Activated T-helper 17 cell treated with anti-CD3 and anti-CD28 coated beads, Interleukin-2, amount 50 U/mL, for 72 hours (primary cell): ENCODE measurements around the gene DZIP3. TPM values are rescaled to one million over a fixed set of nuclear protein-coding genes. Genes with fewer than 3 reads are reported as not detected.

Source experiments
- ATAC-seq: fragments of 150-1000 bp; cut with Tn5 transposase; replicated peaks from 2 replicates; pipeline ENCODE4 v1.10.0; 2021; ENCODE audit warnings: mild to moderate bottlenecking, moderate library complexity
- H3K27ac Mint-ChIP-seq: one replicate; pipeline ENCODE4 v1.8.0; 2022; ENCODE audit warnings: mixed read lengths
- H3K27me3 Mint-ChIP-seq: one replicate; pipeline ENCODE4 v1.8.0; 2022; ENCODE audit warnings: mixed read lengths
- H3K36me3 Mint-ChIP-seq: one replicate; pipeline ENCODE4 v1.8.0; 2022; ENCODE audit warnings: low read depth, mild to moderate bottlenecking, mixed read lengths
- H3K4me1 Mint-ChIP-seq: one replicate; pipeline ENCODE4 v1.8.0; 2022; ENCODE audit warnings: mixed read lengths
- H3K4me3 Mint-ChIP-seq: one replicate; pipeline ENCODE4 v1.8.0; 2022; ENCODE audit warnings: mild to moderate bottlenecking, mixed read lengths
- H3K9me3 Mint-ChIP-seq: one replicate; pipeline ENCODE4 v1.8.0; 2022; ENCODE audit warnings: mixed read lengths
- total RNA-seq, 2 donors: library from RNA; stranded (reverse); gene quantifications; one replicate each; pipeline ENCODE4 v1.2.3, GENCODE V29; 2022

DZIP3 gene
- total RNA-seq, 2 donors from 2014 or later: 9.7 to 19.7 TPM

DNA sequence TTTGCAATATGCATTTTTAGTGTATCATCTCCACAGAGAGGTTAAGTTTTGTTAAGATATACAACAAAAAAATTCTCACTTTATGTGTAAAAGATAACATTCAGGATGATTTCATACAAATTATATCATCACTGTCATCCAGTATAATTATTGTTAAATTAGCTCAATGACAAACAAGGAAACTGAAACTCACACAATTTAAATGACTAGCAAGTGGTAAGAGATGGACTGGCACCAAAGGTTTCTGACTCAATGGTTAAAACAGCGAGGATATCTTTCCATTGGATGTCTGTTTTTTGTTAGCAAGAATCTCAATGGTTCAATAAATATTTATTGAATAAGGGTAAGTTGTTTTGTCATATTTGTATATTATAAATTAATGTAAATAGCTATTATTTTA is 22.9 kb upstream of the DZIP3 start:
- Mint-ChIP-seq H3K36me3 (peaks cover 33% of the 10 kb centered on the region), H3K4me1 (no peaks in the 10 kb centered on the region), H3K27ac (no peak overlapping the region), H3K27me3 (no peaks in the 10 kb centered on the region), H3K9me3 (no peaks in the 10 kb centered on the region), H3K4me3 (no peak overlapping the region)
- no peak for ATAC-seq

DNA sequence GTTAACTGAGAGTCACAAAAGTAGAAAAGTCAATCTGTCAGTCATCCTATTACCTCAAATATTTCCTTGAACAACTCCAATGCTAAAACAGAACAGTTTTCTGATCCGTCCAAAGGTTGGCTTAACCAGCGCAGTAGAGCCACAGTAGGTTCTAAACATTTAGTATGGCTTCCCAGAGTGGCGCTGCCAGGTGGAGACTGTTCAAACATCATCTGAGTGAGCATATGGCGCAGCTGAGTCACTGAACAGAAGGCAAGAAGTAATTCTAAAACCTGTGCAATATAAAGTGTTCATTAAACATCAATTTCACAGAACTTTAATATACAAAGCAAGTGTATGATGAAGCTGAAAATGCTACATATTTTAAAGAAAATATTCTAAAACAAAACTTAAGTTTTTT is 20.2 kb upstream of the DZIP3 start:
- no peaks in the 10 kb centered on the region for H3K4me1 Mint-ChIP-seq
- H3K36me3 Mint-ChIP-seq: peaks cover 39% of the 10 kb centered on the region
- H3K27ac Mint-ChIP-seq: no peak overlapping the region
- H3K4me3 Mint-ChIP-seq: no peak overlapping the region
- ATAC-seq: no peak
- H3K27me3 Mint-ChIP-seq: no peaks in the 10 kb centered on the region
- H3K9me3 Mint-ChIP-seq: no peaks in the 10 kb centered on the region

DNA sequence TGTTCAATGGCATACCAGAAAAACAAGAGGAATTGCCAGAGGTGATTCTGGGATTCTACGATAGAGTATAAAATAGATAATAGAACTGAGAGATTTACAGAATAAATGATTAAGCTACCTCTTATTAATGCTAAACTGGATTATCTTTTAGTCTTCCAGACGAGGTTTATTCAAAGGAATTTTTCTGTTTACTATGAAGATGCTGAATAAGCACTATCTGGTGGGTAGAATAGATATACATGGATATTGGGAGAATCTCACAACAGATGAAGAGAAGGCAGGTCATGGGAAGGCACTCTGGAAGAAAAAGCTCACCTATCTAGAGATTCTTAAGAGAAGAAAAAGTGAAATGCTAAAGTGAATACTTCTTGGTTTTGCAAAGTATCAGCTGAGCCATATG is 11.5 kb upstream of the DZIP3 start:
- Mint-ChIP-seq H3K4me1 (peaks cover 5% of the 10 kb centered on the region), H3K4me3 (no peak overlapping the region), H3K27ac (no peak overlapping the region), H3K27me3 (no peaks in the 10 kb centered on the region), H3K9me3 (no peaks in the 10 kb centered on the region), H3K36me3 (peaks cover 75% of the 10 kb centered on the region)
- ATAC-seq: no peak

DNA sequence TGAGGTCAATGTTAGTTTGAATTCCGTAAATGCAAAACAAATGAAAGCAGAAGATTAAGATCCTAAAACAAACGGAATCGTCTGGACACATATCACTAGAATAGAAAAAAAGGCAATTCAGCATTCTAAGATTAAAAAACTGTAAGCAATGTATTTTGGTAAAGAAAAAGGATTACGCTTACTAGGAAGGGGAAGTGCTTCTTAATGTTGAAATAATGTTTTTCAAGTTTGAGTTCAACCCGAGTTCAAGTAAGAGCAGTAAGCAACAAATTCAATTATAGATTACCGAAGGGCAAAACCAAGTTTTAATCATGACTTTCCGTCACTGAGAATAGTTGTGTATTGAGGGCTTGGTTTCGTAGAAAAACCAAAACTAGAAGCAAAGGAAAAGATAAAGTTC is 921 bp upstream of the DZIP3 start:
- peak overlapping the region; percentile 99 for H3K4me3 Mint-ChIP-seq
- H3K27ac Mint-ChIP-seq: peak overlapping the region; percentile 99
- no peaks in the 10 kb centered on the region for H3K27me3 Mint-ChIP-seq
- peaks cover 25% of the 10 kb centered on the region for H3K36me3 Mint-ChIP-seq
- no peaks in the 10 kb centered on the region for H3K9me3 Mint-ChIP-seq
- no peak for ATAC-seq
- H3K4me1 Mint-ChIP-seq: peaks cover 26% of the 10 kb centered on the region

DNA sequence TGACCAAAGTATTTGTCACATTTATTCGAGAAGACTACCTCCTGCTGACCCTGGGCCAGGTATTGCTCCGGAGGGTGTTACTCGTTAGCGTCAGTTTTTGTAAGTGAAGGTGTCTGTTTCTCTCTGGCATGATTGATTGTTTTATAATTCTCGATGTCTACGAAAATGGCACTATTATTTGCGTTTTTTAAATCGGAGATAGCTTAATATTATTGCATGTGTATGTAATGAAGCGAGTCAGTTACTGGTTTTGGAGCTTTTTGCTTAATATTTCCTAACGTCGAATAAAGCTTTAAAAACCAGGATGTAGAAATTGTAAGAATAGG is 439 bp downstream of the DZIP3 start:
- peaks cover 26% of the 10 kb centered on the region for H3K4me1 Mint-ChIP-seq
- H3K27ac Mint-ChIP-seq: peak overlapping the region; percentile 99
- no peaks in the 10 kb centered on the region for H3K27me3 Mint-ChIP-seq
- ATAC-seq: no peak
- peak overlapping the region; percentile 99 for H3K4me3 Mint-ChIP-seq
- no peaks in the 10 kb centered on the region for H3K9me3 Mint-ChIP-seq
- peaks cover 12% of the 10 kb centered on the region for H3K36me3 Mint-ChIP-seq

DNA sequence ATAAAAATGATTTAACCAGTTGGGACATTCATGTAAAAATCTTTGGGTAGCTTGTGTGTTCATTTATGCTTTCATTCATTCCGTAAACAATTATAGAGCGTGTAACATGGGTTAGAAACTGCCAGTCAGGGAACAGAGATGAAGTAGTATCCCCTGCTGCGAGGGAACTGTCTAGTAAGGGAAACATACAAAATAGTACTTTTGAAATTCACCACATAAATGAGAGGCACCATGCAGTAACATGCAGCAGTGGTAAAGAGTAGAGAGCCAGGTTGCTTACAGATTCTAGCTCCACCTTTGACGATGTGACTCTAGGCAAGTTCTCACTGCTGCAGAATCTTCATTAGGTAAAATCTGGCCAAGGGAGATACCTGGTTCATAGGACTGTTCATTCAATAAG is 938 bp downstream of the DZIP3 start:
- peak overlapping the region; percentile 99 for H3K27ac Mint-ChIP-seq
- no peak for ATAC-seq
- no peaks in the 10 kb centered on the region for H3K9me3 Mint-ChIP-seq
- peak overlapping the region; percentile 99 for H3K4me3 Mint-ChIP-seq
- H3K4me1 Mint-ChIP-seq: peaks cover 26% of the 10 kb centered on the region
- peaks cover 7% of the 10 kb centered on the region for H3K36me3 Mint-ChIP-seq
- no peaks in the 10 kb centered on the region for H3K27me3 Mint-ChIP-seq

DNA sequence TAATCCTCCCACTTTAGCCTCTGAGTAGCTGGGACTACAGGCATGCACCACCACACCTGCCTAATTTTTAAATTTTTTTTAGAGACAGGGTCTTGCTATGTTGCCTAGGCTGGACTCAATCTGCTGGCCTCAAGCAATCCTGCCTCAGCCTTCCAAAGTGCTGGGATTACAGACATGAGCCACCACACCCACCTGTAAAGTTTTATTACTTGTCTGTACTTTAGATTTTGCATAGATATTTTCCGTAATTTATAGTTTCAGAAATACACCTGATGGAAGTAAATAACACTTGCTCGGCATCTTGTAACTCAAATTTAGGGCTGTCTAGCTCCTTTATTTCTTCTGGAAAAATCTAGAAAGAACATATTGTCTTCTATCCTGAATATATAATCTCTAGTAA is 5.8 kb downstream of the DZIP3 start:
- ATAC-seq: no peak
- peaks cover 24% of the 10 kb centered on the region for H3K4me1 Mint-ChIP-seq
- H3K27me3 Mint-ChIP-seq: no peaks in the 10 kb centered on the region
- H3K36me3 Mint-ChIP-seq: no peaks in the 10 kb centered on the region
- H3K9me3 Mint-ChIP-seq: no peaks in the 10 kb centered on the region
- H3K4me3 Mint-ChIP-seq: no peak overlapping the region
- H3K27ac Mint-ChIP-seq: no peak overlapping the region

DNA sequence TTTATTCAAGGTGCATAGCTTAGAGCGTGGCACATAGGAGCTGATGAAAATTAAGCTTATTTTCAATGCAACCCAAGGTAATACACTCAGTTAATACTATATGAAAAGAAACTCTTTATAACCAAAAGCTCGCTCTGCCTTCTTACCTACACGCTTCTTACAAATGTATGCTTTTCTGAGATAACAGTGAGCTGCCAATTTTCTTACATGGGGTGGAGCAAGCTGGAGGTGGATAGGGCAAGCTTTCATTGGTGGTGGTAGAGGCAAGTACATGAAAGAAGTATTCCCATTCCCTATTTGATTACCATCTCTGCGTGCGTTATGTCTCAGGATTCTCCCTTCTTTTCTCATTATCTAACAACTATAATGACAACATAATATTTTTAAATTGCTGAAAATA is 8.9 kb downstream of the DZIP3 start:
- no peaks in the 10 kb centered on the region for H3K9me3 Mint-ChIP-seq
- no peaks in the 10 kb centered on the region for H3K27me3 Mint-ChIP-seq
- H3K36me3 Mint-ChIP-seq: no peaks in the 10 kb centered on the region
- H3K4me3 Mint-ChIP-seq: no peak overlapping the region
- ATAC-seq: no peak
- H3K27ac Mint-ChIP-seq: no peak overlapping the region
- H3K4me1 Mint-ChIP-seq: peaks cover 28% of the 10 kb centered on the region

DNA sequence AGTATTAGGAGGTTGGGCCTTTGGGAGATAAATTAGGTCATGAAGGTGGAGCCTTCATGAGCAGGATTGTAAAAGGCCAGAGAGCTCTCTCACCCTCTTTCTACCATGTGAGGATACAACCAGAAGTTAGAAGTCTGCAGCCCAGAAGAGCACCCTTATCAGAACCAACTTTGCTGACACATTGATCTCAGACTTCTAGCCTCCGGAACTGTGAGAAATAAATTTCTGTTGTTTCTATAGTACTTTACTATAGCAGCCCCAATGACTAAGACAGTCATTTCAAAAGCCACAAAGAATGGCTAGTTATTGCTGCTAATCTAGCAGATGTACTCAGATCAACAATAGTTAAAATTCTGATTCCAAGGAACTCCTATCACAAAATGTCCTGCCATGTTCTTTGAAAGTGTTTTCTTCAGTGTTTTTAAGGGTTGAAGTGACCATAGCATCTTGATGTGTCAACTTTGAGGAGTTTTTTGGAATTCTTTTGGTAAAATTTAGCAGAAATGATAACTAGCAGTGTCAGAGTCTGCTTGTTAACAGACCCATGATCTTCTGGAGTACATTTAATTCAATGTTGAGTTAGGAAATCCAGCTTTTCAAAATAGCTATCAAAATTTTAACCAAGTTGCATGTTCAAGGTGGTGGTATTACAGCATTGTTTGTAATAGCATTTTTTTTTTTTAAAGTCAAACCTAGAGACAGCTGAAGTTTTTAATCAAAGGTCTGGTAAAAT is 10.3 kb downstream of the DZIP3 start:
- Mint-ChIP-seq H3K4me1 (peaks cover 36% of the 10 kb centered on the region), H3K27ac (no peak overlapping the region), H3K4me3 (no peak overlapping the region), H3K9me3 (no peaks in the 10 kb centered on the region), H3K27me3 (no peaks in the 10 kb centered on the region), H3K36me3 (no peaks in the 10 kb centered on the region)
- ATAC-seq: peak; percentile 80

DNA sequence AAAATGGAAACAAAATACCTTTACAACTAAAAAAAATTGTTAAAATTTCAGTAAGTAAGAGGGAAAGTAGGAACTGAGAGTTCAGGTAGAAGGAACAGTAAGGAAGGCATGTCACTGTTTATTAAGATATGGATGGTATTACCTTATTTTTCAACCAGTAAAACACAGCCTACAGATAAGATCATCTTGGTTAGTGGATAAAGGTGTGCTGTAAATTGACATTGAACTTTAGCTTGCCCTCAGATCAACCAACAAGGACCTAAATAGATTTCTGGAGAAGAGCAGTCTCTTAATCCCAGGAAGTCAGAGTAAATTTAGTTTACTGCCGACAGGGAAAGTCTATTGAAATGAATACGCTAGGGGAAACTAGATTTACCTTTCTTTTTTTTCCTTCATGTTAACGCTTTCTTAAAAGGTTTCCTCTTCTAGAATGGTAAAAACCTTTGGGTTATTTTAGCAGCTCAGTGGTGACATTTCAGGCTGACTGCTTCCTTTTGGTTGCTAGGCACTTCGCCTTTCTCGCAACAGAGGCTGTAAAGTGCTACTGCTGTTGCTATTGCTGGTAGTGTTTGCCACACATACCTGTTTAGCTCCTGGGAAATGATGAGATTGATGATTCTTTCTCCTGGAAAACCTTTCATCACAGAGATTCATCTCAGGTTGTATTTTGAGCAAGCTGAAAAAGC is 12.9 kb downstream of the DZIP3 start:
- H3K9me3 Mint-ChIP-seq: no peaks in the 10 kb centered on the region
- H3K27ac Mint-ChIP-seq: peak overlapping the region; percentile 71
- peak; percentile 68 for ATAC-seq
- H3K27me3 Mint-ChIP-seq: no peaks in the 10 kb centered on the region
- peaks cover 32% of the 10 kb centered on the region for H3K4me1 Mint-ChIP-seq
- H3K4me3 Mint-ChIP-seq: peak overlapping the region; percentile 61
- no peaks in the 10 kb centered on the region for H3K36me3 Mint-ChIP-seq

DNA sequence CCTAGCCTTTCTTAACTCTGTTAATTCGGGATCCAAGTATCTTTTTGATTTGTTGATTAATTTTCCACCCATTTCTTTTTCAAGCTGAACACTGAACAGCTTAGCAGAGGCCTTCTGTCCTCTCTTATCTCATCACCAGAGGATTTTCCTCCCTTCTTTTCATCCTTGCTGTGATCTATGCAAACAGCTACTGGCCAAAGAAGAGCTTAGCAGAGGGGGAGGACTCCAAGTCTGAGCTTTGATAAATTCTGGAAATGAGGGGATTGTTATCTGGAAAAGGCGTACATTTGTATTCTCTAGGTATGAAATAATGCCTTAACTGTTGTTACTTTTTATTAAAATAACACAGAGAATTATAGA is 13.4 kb downstream of the DZIP3 start:
- no peaks in the 10 kb centered on the region for H3K27me3 Mint-ChIP-seq
- peaks cover 4% of the 10 kb centered on the region for H3K36me3 Mint-ChIP-seq
- H3K27ac Mint-ChIP-seq: peak overlapping the region; percentile 71
- peak overlapping the region; percentile 61 for H3K4me3 Mint-ChIP-seq
- no peak for ATAC-seq
- peaks cover 32% of the 10 kb centered on the region for H3K4me1 Mint-ChIP-seq
- H3K9me3 Mint-ChIP-seq: no peaks in the 10 kb centered on the region

DNA sequence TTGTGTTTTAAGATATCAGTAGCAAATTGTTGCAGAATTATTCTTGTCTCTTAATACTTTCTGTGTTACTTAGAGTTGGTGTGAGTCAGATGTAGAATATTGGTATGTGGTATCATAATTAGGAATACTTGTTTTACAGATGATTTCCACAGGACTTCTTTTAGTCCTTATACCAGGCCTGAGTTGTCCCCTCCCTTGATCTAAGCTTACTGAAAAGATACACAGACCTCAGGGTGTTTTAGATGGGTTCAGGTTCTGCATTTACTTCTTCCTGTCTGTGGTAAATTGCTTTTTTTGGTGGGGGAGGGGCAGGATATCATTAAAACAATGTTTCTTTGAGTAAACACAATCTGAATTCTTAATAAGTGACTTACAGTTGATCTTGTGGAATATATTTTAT is 14.2 kb downstream of the DZIP3 start:
- H3K4me1 Mint-ChIP-seq: peaks cover 32% of the 10 kb centered on the region
- peak overlapping the region; percentile 61 for H3K4me3 Mint-ChIP-seq
- H3K27ac Mint-ChIP-seq: peak overlapping the region; percentile 71
- H3K9me3 Mint-ChIP-seq: no peaks in the 10 kb centered on the region
- H3K27me3 Mint-ChIP-seq: no peaks in the 10 kb centered on the region
- H3K36me3 Mint-ChIP-seq: peaks cover 5% of the 10 kb centered on the region
- peak; percentile 47 for ATAC-seq

DNA sequence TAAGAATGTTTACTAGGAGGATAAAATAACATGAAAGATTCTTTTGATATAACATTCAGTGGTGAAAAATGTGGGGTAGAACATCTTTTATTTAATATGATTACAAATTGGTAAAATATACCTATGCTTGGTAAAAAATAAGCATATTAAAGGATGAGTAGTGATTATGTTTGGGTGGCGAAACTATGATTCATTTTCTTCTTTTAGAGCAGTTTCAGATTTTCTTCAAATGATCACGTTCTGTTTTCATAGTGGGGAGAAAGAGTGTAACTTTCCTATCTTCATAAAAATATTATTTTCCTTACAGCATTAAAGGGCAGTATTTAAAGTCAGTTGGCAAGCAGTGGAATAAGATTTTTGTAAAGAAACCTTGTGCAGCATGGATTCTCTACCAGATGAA is 15.5 kb downstream of the DZIP3 start:
- peak overlapping the region; percentile 21 for H3K27ac Mint-ChIP-seq
- peak; percentile 41 for ATAC-seq
- peak overlapping the region; percentile 28 for H3K4me3 Mint-ChIP-seq
- H3K27me3 Mint-ChIP-seq: no peaks in the 10 kb centered on the region
- peaks cover 5% of the 10 kb centered on the region for H3K36me3 Mint-ChIP-seq
- peaks cover 32% of the 10 kb centered on the region for H3K4me1 Mint-ChIP-seq
- H3K9me3 Mint-ChIP-seq: no peaks in the 10 kb centered on the region

DNA sequence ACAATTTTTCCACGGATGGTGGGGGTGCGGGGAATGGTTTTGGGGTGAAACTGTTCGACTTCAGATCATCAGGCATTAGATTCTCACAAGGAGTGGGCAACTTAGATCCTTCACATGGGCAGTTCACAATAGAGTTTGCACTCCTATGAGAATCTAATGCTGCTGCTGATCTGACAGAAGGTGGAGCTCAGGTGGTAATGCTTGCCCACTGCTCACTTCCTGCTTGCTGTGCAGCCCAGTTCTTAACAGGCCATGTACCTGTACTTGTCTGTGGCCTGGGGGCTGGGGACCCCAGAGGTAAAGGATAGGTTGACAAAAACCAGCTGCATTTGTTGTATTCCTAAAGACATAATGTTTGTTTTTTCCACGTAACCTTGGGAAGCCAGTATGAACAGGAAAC is 16.0 kb downstream of the DZIP3 start:
- Mint-ChIP-seq H3K4me3 (peak overlapping the region; percentile 28), H3K9me3 (no peaks in the 10 kb centered on the region), H3K4me1 (peaks cover 32% of the 10 kb centered on the region), H3K27me3 (no peaks in the 10 kb centered on the region), H3K27ac (peak overlapping the region; percentile 21), H3K36me3 (peaks cover 5% of the 10 kb centered on the region)
- ATAC-seq: peak; percentile 34

DNA sequence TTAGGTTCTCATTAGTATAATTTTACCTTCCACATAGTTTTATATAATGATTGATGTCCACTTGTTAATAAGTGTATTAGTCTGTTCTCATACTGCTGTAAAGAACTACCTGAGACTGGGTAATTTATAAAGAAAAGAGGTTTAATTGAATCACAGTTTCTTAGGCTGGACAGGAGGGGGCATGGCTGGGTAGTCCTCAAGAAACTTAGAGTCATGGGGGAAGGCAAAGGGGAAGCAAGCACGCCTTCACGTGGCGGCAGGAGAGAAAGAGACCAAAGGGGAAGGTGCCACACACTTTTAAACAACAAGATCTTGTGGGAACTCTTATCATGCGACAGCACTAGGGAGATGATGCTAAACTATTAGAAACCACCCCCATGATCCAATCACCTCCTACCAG is 19.2 kb downstream of the DZIP3 start:
- Mint-ChIP-seq H3K4me3 (no peak overlapping the region), H3K36me3 (peaks cover 14% of the 10 kb centered on the region), H3K27ac (no peak overlapping the region), H3K27me3 (no peaks in the 10 kb centered on the region), H3K4me1 (peaks cover 10% of the 10 kb centered on the region), H3K9me3 (no peaks in the 10 kb centered on the region)
- no peak for ATAC-seq
